GM12874 (cell line): ENCODE data around the gene SPATA32.

Experiments used
- CTCF ChIP-seq: IDR thresholded peaks from 2 replicates; pipeline ENCODE4 v1.5.1; 2011; ENCODE audit warnings: low read depth, mild to moderate bottlenecking, control low read depth, low read length, moderate library complexity; ENCODE audit not compliant: insufficient read depth

Gene SPATA32

GRCh38 chr17:45286286-45286685 lies 24.4 kb upstream of the SPATA32 start:
- no peak for TF ChIP-seq CTCF

DNA sequence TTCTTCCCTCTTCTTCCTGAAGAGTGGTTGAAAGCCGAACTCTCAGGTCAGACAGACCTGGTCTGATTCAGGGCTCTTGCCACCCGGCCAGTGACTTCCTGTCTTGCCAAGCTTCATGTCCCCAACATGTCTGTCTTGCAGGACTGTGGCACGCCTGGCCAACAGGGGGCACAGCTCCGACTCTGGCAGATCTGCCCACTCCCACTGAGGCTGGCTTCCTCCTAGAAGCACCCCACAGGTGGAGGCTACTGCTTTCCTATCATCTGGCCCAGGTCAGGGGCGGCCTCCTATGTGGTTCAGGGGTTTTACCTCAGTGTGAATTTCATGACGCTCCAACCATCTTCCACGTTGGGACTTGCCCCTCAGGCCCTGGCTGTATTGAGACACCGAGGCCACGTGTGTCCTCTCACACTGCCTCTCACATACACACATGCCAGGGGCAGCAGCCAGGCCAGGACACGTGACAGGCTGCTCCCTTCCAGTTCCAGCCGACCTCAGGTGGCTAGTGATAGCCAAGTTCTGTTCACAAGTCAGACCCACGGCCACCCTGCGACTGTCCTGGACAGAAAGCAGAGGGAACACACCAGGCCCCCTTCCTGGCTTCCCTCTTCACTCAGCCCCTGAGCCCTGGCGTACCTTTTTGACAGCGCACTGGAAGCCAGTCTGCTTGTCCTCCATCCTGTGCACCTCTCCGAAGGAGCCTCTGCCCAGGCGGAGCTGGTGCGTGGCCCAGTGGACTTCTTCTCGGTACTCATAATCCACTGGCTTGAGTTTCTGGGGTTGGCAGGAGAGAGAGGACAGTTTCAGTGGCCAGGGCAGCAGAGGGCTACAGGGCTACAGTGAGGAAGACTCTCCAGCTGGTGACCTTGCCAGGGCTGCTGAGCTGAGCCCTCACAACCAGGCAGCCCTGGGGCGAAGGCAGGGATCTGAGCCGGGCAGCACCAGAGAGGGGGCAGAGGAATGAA lies 22.6 kb upstream of the SPATA32 start:
- peak; percentile 51 for TF ChIP-seq CTCF

DNA sequence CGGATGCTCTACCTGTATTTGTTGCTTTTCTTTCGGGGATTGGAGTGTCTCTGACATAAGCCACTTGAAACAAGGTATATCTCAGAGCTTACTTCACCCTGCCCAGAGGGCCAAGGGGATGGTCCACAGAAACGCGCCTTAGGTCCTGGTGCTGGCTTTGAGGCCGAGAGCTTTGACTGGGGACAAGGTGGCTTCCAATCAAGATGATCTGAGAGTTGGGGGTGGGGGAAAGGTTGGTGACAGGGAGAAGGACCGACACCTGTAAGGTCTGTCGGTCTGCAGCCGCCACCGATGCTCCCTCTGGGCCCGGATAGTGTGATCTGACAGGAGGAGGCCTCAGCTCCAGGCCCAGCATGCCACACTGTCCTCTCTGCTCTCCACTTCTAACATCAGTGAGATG lies 21.8 kb upstream of the SPATA32 start:
- no peak for TF ChIP-seq CTCF

DNA sequence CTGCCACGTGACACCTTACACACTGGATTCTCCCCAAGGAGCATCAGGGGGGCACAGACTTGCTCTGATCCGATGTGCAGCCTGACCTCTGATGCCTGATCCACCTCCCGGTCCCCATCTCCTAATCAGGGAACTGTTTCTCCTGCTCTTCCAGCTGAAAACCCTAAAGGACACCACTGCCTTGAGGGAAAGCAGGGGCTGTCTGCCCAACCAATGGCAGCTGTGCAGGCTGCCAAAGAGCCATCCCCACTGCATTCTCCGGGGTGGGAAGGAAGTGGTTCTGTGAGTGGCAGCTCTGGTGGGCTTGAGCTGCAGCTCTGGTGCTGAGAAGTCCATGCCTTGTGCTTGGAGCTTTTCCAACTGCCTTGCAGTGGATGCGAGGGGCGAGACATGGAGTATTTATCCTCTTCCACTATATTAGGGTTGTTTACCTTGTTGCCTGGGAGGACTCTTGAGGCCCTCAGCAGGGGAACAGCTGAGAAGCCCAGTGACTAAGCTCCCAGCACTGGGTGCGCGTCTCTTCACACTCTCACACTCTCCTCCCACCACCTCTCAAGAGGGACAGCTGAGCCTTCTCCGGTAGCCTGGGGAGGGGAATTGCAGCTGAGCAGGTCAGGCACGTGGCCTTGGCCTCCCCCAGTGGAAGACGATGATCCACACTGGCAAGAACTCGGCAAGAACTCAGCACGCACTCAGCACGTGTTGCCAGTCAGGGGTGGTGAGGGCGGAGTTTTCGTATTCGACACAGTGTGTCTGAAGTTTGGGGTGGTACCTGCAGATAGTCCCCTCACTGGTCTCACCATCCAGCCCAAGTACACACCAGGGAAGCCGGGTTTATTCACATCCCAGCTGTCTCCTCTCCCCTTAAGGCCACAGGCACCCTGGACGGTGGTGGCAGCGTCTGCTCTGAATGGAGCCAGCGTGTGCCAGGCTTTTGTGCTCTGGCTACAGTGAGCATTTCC lies 21.1 kb upstream of the SPATA32 start:
- TF ChIP-seq CTCF = no peak

DNA sequence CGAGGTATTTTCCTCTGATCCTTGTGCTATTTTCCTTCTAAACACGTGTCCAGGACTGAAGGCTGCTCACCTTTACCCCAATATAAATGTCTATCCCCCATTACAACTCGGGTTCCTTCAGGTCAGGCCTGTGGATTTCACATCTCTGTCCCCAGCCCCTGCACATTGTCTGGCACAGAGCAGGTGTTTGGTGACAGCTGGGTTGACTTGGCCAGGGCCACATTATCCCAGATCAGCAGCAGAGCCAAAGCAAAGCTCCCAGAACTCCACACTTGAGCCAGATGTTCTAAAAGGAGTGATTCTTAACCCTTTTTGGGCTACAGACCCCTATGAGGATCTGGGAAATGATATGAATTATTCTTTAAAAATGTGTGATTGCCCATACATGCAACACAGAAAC lies 18.0 kb upstream of the SPATA32 start:
- TF ChIP-seq CTCF = no peak

DNA sequence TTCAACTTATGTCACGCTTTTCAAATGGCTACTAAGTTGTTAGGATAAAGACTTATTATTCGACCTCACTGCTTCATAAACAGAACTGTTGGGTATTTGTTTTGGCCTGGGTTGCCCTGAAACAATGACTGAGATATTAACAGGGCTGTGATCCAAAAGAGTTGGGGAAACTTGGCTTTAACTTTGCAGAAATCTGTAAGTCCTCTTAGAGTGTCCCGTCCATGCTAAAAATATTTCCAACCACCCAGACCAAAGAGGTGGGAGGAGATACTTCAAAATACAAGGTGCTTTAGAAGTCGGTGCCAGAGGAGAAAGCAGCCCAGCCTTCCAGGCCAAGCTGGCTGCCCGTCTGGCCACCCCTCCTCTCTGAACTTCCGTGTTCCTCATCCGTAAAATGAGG lies 16.1 kb upstream of the SPATA32 start:
- no peak for TF ChIP-seq CTCF
